Kasumi-1 (cell line): Measurements from ENCODE around the gene ADAMTS18.
"Not testable (repeated sequence)": the region's sequence is repeated elsewhere in the genome, so short reads cannot be mapped to it uniquely, and the experiment has no call there.

ENCODE experiments used
- DNase-seq, 2 experiments: peaks; one replicate each; lab custom pipeline; 2025; lab: John Stamatoyannopoulos, UW

ADAMTS18 gene

GRCh38 chr16:77285676-77286075 lies 149.2 kb downstream of the ADAMTS18 start:
- DNase-seq, result no peak

- no peak for DNase-seq
These were observed 152.5 kb downstream of the ADAMTS18 start for GRCh38 chr16:77282345-77282744.

GRCh38 chr16:77279316-77279715 lies 155.5 kb downstream of the ADAMTS18 start:
- not testable (repeated sequence) for DNase-seq

GRCh38 chr16:77277571-77277970 lies 157.3 kb downstream of the ADAMTS18 start:
- no peak for DNase-seq

- DNase-seq, result no peak
These were observed 157.7 kb downstream of the ADAMTS18 start for GRCh38 chr16:77277141-77277540.

GRCh38 chr16:77276661-77277060 lies 158.2 kb downstream of the ADAMTS18 start:
- no peak for DNase-seq

DNA sequence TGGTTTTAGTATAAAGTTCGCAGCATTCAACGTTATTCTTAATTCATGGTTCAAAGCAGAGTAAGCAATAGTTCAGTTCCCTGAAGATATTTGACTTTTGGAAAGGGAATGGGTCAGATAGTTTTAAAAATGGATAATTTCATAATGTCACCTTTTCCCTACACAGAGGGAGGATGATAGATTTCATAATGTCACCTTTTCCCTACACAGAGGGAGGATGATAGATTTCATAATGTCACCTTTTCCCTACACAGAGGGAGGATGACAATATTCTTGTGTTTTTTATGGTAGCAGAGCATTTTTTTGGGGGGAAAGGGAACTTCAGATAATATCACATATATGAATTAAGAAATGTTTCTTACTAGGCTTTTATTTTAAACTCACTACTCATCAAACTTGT lies 159.5 kb downstream of the ADAMTS18 start:
- not testable (repeated sequence) for DNase-seq

DNA sequence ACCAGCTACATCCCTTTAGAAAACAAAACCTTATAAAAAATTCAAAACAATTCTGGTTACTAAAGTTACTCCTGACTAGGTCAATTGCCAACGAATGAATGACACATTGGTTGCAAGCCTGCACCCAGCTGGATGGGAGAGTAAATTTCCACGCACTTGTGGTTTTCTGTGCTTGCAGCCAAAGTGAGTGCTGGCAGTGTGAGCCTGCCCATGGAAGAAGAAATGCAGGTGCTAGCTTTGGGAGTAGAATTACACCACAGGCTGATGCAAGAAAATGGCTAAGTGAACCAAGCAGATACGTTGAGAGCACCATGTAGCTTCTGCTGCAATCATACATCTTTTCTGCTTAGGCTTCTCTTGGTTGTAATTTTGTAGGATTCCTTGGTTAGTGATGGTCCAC lies 161.0 kb downstream of the ADAMTS18 start:
- DNase-seq, result no peak

GRCh38 chr16:77271532-77272426 lies 163.1 kb downstream of the ADAMTS18 start:
- DNase-seq, result no peak

- not testable (repeated sequence) for DNase-seq
These were observed 168.6 kb downstream of the ADAMTS18 start for GRCh38 chr16:77266185-77266584.

- DNase-seq, result no peak
These were observed 171.9 kb downstream of the ADAMTS18 start for GRCh38 chr16:77262971-77263370.

DNA sequence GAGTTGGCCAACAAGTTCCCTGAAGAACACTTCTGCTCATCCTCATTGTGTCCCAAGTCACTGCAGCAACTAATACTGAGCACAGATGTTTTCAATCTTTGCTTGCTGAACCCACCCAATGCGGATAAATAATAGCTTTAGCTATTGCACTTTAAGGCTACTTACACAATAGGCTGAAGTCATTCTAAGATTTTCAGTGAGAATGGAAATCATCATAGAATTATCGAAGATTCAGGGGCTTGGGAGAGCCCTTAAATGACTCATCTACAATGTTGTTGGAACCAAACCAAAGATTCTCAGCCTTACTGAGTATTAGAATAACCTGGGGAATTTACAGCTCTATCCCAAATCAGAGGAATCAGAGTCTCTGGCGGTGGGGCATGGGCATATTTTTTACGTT lies 184.4 kb downstream of the ADAMTS18 start:
- DNase-seq, result no peak

DNA sequence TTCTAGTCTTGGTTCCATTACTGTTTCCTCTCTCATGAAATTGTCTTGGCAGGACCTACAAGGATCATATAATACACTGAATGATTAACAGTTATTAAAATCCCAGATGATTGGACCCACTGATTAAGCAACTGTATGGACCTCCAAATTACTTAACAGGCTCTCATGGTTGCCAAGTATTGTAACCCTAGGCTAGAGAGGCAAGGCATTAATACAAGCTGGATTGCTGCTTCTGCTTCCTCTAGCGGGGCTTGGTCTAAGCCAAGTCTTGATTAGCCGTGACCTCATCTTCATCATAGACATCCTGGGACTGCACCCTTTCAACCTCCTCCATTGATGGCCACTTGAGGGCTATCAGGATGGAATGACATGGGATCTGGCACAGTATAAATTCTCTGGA lies 188.7 kb downstream of the ADAMTS18 start:
- no peak for DNase-seq

- DNase-seq, result not testable (repeated sequence)
These were observed 192.4 kb downstream of the ADAMTS18 start for GRCh38 chr16:77242471-77242870.

GRCh38 chr16:77238593-77238992 lies 196.2 kb downstream of the ADAMTS18 start:
- DNase-seq, result no peak

GRCh38 chr16:77236063-77236511 lies 198.7 kb downstream of the ADAMTS18 start:
- peak; percentile 78 to 87 for DNase-seq

DNA sequence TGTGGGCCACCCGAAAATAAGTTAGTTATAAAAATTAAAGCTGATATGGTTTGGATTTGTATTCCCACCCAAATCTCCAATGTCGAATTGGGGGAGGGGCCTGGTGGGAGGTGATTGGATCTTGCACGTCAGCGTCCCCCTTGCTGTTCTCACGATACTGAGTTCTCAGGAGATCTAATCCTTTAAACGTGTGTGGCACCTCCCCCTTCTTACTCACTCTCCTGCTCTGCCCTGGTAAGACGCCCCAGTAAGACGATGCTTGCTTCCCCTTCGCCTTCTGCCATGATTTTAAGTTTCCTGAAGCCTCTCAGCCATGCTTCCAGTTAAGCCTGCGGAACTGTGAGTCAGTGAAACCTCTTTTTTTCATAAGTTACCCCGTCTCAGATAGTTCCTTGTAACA lies 200.2 kb downstream of the ADAMTS18 start:
- no peak for DNase-seq

GRCh38 chr16:77233799-77234519 lies 200.9 kb downstream of the ADAMTS18 start:
- DNase-seq, result no peak
